ENCODE data around the gene MYO1D. TPM values are rescaled to one million over a fixed set of nuclear protein-coding genes. Genes with fewer than 3 reads are reported as not detected.
A peak's percentile ranks its signal among the peaks of the same experiment; 100 is the strongest.
"Not testable (repeated sequence)": the region's sequence is repeated elsewhere in the genome, so short reads cannot be mapped to it uniquely, and the experiment has no call there.

MYO1D gene
- polyA plus RNA-seq, 4 donors, result 62.9 to 80.1 (median 73.6) TPM

DNA sequence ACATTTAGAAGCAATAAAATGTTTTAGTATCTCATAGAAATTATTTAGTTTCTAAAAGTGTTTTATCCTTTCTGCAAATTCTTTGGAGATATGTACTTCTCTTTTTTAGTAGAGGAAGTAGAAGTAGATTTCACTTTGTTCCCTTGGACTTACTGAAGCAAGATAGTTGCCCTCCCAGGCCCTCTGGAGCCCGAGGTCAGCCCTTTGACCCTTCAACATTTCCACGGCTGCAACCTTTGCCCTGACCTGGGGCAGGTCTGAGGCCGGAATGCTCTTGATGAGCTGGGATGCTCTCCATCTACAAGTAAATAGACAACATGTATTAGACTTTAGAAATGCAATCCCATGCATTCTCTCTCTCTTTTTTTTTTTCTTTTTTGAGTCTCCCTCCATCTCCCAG lies 222.6 kb downstream of the MYO1D start:
- WGBS, 3 donors, result 48 to 65% (median 53%) methylated on average over 3 of the region's 3 CpGs
- Histone ChIP-seq H3K9me3 (ENCODE audit: control insufficient read depth in 2 of 2, insufficient read depth in 1 of 2, low read depth in 1 of 2, low read length in 1 of 2) (peaks cover 0 to 12% of the 10 kb centered on the region in 2 donors), H3K27me3 (ENCODE audit: control insufficient read depth in 3 of 3, insufficient read depth in 3 of 3, low read length in 3 of 3) (no peaks in the 10 kb centered on the region), H3K36me3 (ENCODE audit: control insufficient read depth in 3 of 3, insufficient read depth in 2 of 3, low read depth in 1 of 3, low read length in 3 of 3) (peaks cover 6 to 43% (median 17%) of the 10 kb centered on the region in 3 donors), H3K4me3 (ENCODE audit: low read depth in 1 of 3, low read length in 3 of 3) (no peak overlapping the region), H3K4me1 (ENCODE audit: control insufficient read depth in 3 of 3, insufficient read depth in 2 of 3, low read depth in 1 of 3, low read length in 2 of 3) (no peaks in the 10 kb centered on the region), H3K27ac (ENCODE audit: low read depth in 1 of 3, low read length in 2 of 3) (no peak overlapping the region)
- FAIRE-seq, result no peak
- no peak for DNase-seq

- Histone ChIP-seq H3K27me3 (ENCODE audit: control insufficient read depth in 3 of 3, insufficient read depth in 3 of 3, low read length in 3 of 3) (no peaks in the 10 kb centered on the region), H3K4me1 (ENCODE audit: control insufficient read depth in 3 of 3, insufficient read depth in 2 of 3, low read depth in 1 of 3, low read length in 2 of 3) (no peaks in the 10 kb centered on the region), H3K27ac (ENCODE audit: low read depth in 1 of 3, low read length in 2 of 3) (no peak overlapping the region), H3K9me3 (ENCODE audit: control insufficient read depth in 2 of 2, insufficient read depth in 1 of 2, low read depth in 1 of 2, low read length in 1 of 2) (peaks cover 0 to 12% of the 10 kb centered on the region in 2 donors), H3K4me3 (ENCODE audit: low read depth in 1 of 3, low read length in 3 of 3) (no peak overlapping the region), H3K36me3 (ENCODE audit: control insufficient read depth in 3 of 3, insufficient read depth in 2 of 3, low read depth in 1 of 3, low read length in 3 of 3) (peaks cover 6 to 28% (median 13%) of the 10 kb centered on the region in 3 donors)
- 92 to 94% (median 93%) methylated on average over 2 of the region's 2 CpGs for WGBS, 3 donors
- DNase-seq (no peak), FAIRE-seq (no peak)
Measured at GRCh38 chr17:32651084-32651483, 225.8 kb downstream of the MYO1D start.

GRCh38 chr17:32648450-32648849 lies 228.5 kb downstream of the MYO1D start:
- no peak for FAIRE-seq
- Histone ChIP-seq H3K27ac (ENCODE audit: low read depth in 1 of 3, low read length in 2 of 3) (no peak overlapping the region), H3K4me1 (ENCODE audit: control insufficient read depth in 3 of 3, insufficient read depth in 2 of 3, low read depth in 1 of 3, low read length in 2 of 3) (no peaks in the 10 kb centered on the region), H3K4me3 (ENCODE audit: low read depth in 1 of 3, low read length in 3 of 3) (no peak overlapping the region), H3K36me3 (ENCODE audit: control insufficient read depth in 3 of 3, insufficient read depth in 2 of 3, low read depth in 1 of 3, low read length in 3 of 3) (peaks cover 3 to 17% (median 10%) of the 10 kb centered on the region in 3 donors), H3K27me3 (ENCODE audit: control insufficient read depth in 3 of 3, insufficient read depth in 3 of 3, low read length in 3 of 3) (no peaks in the 10 kb centered on the region), H3K9me3 (ENCODE audit: control insufficient read depth in 2 of 2, insufficient read depth in 1 of 2, low read depth in 1 of 2, low read length in 1 of 2) (peaks cover 0 to 12% of the 10 kb centered on the region in 2 donors)
- DNase-seq, result no peak
- 75 to 79% (median 78%) methylated on average over 2 of the region's 2 CpGs for WGBS, 3 donors

GRCh38 chr17:32646941-32647340 lies 230.0 kb downstream of the MYO1D start:
- 97 to 100% (median 100%) methylated on average over 2 of the region's 2 CpGs for WGBS, 3 donors
- Histone ChIP-seq H3K36me3 (ENCODE audit: control insufficient read depth in 3 of 3, insufficient read depth in 2 of 3, low read depth in 1 of 3, low read length in 3 of 3) (peaks cover 0 to 9% (median 7%) of the 10 kb centered on the region in 3 donors), H3K27me3 (ENCODE audit: control insufficient read depth in 3 of 3, insufficient read depth in 3 of 3, low read length in 3 of 3) (no peaks in the 10 kb centered on the region), H3K9me3 (ENCODE audit: control insufficient read depth in 2 of 2, insufficient read depth in 1 of 2, low read depth in 1 of 2, low read length in 1 of 2) (peaks cover 0 to 12% of the 10 kb centered on the region in 2 donors), H3K4me3 (ENCODE audit: low read depth in 1 of 3, low read length in 3 of 3) (no peak overlapping the region), H3K27ac (ENCODE audit: low read depth in 1 of 3, low read length in 2 of 3) (no peak overlapping the region), H3K4me1 (ENCODE audit: control insufficient read depth in 3 of 3, insufficient read depth in 2 of 3, low read depth in 1 of 3, low read length in 2 of 3) (no peaks in the 10 kb centered on the region)
- DNase-seq, result no peak
- FAIRE-seq, result no peak

DNA sequence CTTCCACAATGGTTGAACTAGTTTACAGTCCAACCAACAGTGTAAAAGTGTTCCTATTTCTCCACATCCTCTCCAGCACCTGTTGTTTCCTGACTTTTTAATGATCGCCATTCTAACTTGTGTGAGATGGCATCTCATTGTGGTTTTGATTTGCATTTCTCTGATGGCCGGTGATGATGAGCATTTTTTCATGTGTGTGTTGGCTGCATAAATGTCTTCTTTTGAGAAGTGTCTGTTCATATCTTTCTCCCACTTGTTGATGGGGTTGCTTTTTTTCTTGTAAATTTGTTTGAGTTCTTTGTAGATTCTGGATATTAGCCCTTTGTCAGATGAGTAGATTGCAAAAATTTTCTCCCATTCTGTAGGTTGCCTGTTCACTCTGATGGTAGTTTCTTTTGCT lies 235.4 kb downstream of the MYO1D start:
- not testable (repeated sequence) for H3K27ac ChIP-seq (ENCODE audit: low read depth in 1 of 3, low read length in 2 of 3); H3K4me3 ChIP-seq (ENCODE audit: low read depth in 1 of 3, low read length in 3 of 3); DNase-seq; H3K36me3 ChIP-seq (ENCODE audit: control insufficient read depth in 3 of 3, insufficient read depth in 2 of 3, low read depth in 1 of 3, low read length in 3 of 3); H3K27me3 ChIP-seq (ENCODE audit: control insufficient read depth in 3 of 3, insufficient read depth in 3 of 3, low read length in 3 of 3); FAIRE-seq; H3K4me1 ChIP-seq (ENCODE audit: control insufficient read depth in 3 of 3, insufficient read depth in 2 of 3, low read depth in 1 of 3, low read length in 2 of 3); H3K9me3 ChIP-seq (ENCODE audit: control insufficient read depth in 2 of 2, insufficient read depth in 1 of 2, low read depth in 1 of 2, low read length in 1 of 2)
- WGBS, 3 donors, result 83 to 95% (median 93%) methylated on average over 2 of the region's 2 CpGs

DNA sequence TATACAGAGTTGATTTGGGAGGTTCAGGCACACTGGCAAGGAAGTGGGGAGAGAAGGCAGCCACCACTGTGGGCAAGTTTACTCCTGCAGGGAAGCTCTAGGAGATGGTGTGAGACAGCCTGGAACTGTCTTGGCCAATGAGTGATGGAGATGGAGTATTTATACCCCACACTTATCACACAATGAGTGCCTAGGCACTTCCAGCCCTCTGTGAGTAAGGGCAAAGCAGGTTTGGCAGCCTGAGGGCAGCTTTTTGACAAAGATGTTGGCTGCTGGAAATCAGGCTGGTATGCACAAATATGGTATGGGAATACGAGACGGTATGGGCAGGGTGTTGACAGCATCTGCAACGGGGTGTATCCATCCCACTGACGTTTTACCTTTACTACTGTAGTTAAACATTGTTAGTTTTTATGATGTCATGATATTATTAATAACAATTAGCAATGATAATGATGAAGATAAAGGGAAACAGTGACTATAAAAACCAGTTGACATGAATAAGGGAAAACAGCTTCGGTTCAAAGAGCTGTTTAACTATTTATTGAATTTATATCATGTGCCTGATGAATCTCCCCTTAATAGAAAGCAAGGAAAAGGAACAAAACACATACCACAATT lies 240.2 kb downstream of the MYO1D start:
- FAIRE-seq, result no peak
- peak in 1 of 2 donors; percentile 78 for DNase-seq
- Histone ChIP-seq H3K27me3 (ENCODE audit: control insufficient read depth in 3 of 3, insufficient read depth in 3 of 3, low read length in 3 of 3) (no peaks in the 10 kb centered on the region), H3K4me3 (ENCODE audit: low read depth in 1 of 3, low read length in 3 of 3) (no peak overlapping the region), H3K9me3 (ENCODE audit: control insufficient read depth in 2 of 2, insufficient read depth in 1 of 2, low read depth in 1 of 2, low read length in 1 of 2) (no peaks in the 10 kb centered on the region), H3K27ac (ENCODE audit: low read depth in 1 of 3, low read length in 2 of 3) (no peak overlapping the region), H3K4me1 (ENCODE audit: control insufficient read depth in 3 of 3, insufficient read depth in 2 of 3, low read depth in 1 of 3, low read length in 2 of 3) (peaks cover 0 to 6% (median 0%) of the 10 kb centered on the region in 3 donors), H3K36me3 (ENCODE audit: control insufficient read depth in 3 of 3, insufficient read depth in 2 of 3, low read depth in 1 of 3, low read length in 3 of 3) (peaks cover 0 to 2% (median 0%) of the 10 kb centered on the region in 3 donors)
- 11 to 56% (median 40%) methylated on average over 5 of the region's 5 CpGs for WGBS, 3 donors

- FAIRE-seq, result no peak
- 85 to 94% (median 90%) methylated on average over 3 of the region's 3 CpGs for WGBS, 3 donors
- no peak for DNase-seq
- H3K27me3 ChIP-seq (ENCODE audit: control insufficient read depth in 3 of 3, insufficient read depth in 3 of 3, low read length in 3 of 3), result no peaks in the 10 kb centered on the region
- H3K27ac ChIP-seq (ENCODE audit: low read depth in 1 of 3, low read length in 2 of 3), result no peak overlapping the region
- H3K4me3 ChIP-seq (ENCODE audit: low read depth in 1 of 3, low read length in 3 of 3), result no peak overlapping the region
- peaks cover 0 to 6% (median 2%) of the 10 kb centered on the region in 3 donors for H3K36me3 ChIP-seq (ENCODE audit: control insufficient read depth in 3 of 3, insufficient read depth in 2 of 3, low read depth in 1 of 3, low read length in 3 of 3)
- no peaks in the 10 kb centered on the region for H3K9me3 ChIP-seq (ENCODE audit: control insufficient read depth in 2 of 2, insufficient read depth in 1 of 2, low read depth in 1 of 2, low read length in 1 of 2)
- H3K4me1 ChIP-seq (ENCODE audit: control insufficient read depth in 3 of 3, insufficient read depth in 2 of 3, low read depth in 1 of 3, low read length in 2 of 3), result peaks cover 0 to 6% (median 0%) of the 10 kb centered on the region in 3 donors
Measured at GRCh38 chr17:32634167-32634566, 242.8 kb downstream of the MYO1D start.

- Histone ChIP-seq H3K4me1 (ENCODE audit: control insufficient read depth in 3 of 3, insufficient read depth in 2 of 3, low read depth in 1 of 3, low read length in 2 of 3) (peaks cover 0 to 2% (median 0%) of the 10 kb centered on the region in 3 donors), H3K4me3 (ENCODE audit: low read depth in 1 of 3, low read length in 3 of 3) (no peak overlapping the region), H3K9me3 (ENCODE audit: control insufficient read depth in 2 of 2, insufficient read depth in 1 of 2, low read depth in 1 of 2, low read length in 1 of 2) (no peaks in the 10 kb centered on the region), H3K36me3 (ENCODE audit: control insufficient read depth in 3 of 3, insufficient read depth in 2 of 3, low read depth in 1 of 3, low read length in 3 of 3) (peaks cover 0 to 9% (median 0%) of the 10 kb centered on the region in 3 donors), H3K27me3 (ENCODE audit: control insufficient read depth in 3 of 3, insufficient read depth in 3 of 3, low read length in 3 of 3) (no peaks in the 10 kb centered on the region), H3K27ac (ENCODE audit: low read depth in 1 of 3, low read length in 2 of 3) (no peak overlapping the region)
- WGBS, 3 donors, result 78 to 89% (median 87%) methylated on average over 6 of the region's 6 CpGs
- FAIRE-seq (no peak), DNase-seq (no peak)
Measured at GRCh38 chr17:32631341-32632096, 245.4 kb downstream of the MYO1D start.

All from small intestine (tissue), 7 donors.